ENCODE data around the gene DUSP3. TPM values are rescaled to one million over a fixed set of nuclear protein-coding genes. Genes with fewer than 3 reads are reported as not detected.

DUSP3 gene
- total RNA-seq, 2 experiments from 2014 or later, result 9.0 to 9.8 TPM

- Histone ChIP-seq H4K20me1 (ENCODE audit: insufficient read depth, low read length) (no peaks in the 10 kb centered on the region), H3K4me3 (ENCODE audit: low read depth, low read length, poor library complexity, severe bottlenecking) (peak overlapping the region; percentile 96), H3K36me3 (ENCODE audit: insufficient read depth, low read length) (no peaks in the 10 kb centered on the region), H3K9me3 (ENCODE audit: low read length) (no peaks in the 10 kb centered on the region), H3K27ac (ENCODE audit: low read depth, low read length, poor library complexity, severe bottlenecking) (no peak overlapping the region), H3K9me2 (ENCODE audit: insufficient read depth, low read length) (no peaks in the 10 kb centered on the region), H2AFZ (ENCODE audit: low read length) (peak overlapping the region; percentile 93), H3K4me2 (ENCODE audit: low read length) (peak overlapping the region; percentile 99), H3K4me1 (ENCODE audit: insufficient read depth, low read length, poor library complexity, severe bottlenecking) (peaks cover 13% of the 10 kb centered on the region), H3K79me2 (ENCODE audit: insufficient read depth, low read depth, low read length) (no peaks in the 10 kb centered on the region)
- CTCF ChIA-PET (ENCODE audit: unreplicated experiment), result no interaction called here
- DNase-seq (ENCODE audit: low spot score), result no peak
- intact Hi-C loops (cut with micrococcal nuclease; ENCODE audit: unreplicated experiment), result no loop called here
- POLR2A ChIA-PET, result no interaction called here
- TF ChIP-seq CTCF (conservative IDR thresholded peaks at IDR 0.05; ENCODE audit: low read length) (peak; percentile 45; the same call in 1 of the 2 replicates), EZH2phosphoT487 (IDR thresholded peaks at IDR 0.05; ENCODE audit: borderline replicate concordance, low read depth, low read length) (no peak)
- BruUV-seq (replicated peaks), result no TSS peak
These were observed 658 bp upstream of the DUSP3 start for GRCh38 chr17:43779145-43780125.

- Histone ChIP-seq H3K36me3 (ENCODE audit: insufficient read depth, low read length) (no peaks in the 10 kb centered on the region), H3K9me3 (ENCODE audit: low read length) (no peaks in the 10 kb centered on the region), H3K4me1 (ENCODE audit: insufficient read depth, low read length, poor library complexity, severe bottlenecking) (peaks cover 11% of the 10 kb centered on the region), H3K79me2 (ENCODE audit: insufficient read depth, low read depth, low read length) (no peaks in the 10 kb centered on the region), H3K9me2 (ENCODE audit: insufficient read depth, low read length) (no peaks in the 10 kb centered on the region), H4K20me1 (ENCODE audit: insufficient read depth, low read length) (no peaks in the 10 kb centered on the region), H3K4me2 (ENCODE audit: low read length) (no peak overlapping the region), H3K4me3 (ENCODE audit: low read depth, low read length, poor library complexity, severe bottlenecking) (no peak overlapping the region), H3K27ac (ENCODE audit: low read depth, low read length, poor library complexity, severe bottlenecking) (no peak overlapping the region), H2AFZ (ENCODE audit: low read length) (no peak overlapping the region)
- ChIA-PET POLR2A (no interaction called here), CTCF (ENCODE audit: unreplicated experiment) (interaction anchor here (1.2 kb wide), 1 partner anchor 9 kb away, joined by 4 read pairs; no protein-coding TSS in a partner anchor)
- TF ChIP-seq EZH2phosphoT487 (IDR thresholded peaks at IDR 0.05; ENCODE audit: borderline replicate concordance, low read depth, low read length), result no peak
- no peak for DNase-seq (ENCODE audit: low spot score)
- BruUV-seq (replicated peaks), result no TSS peak
- intact Hi-C loops (cut with micrococcal nuclease; ENCODE audit: unreplicated experiment), result no loop called here
These were observed 4.2 kb downstream of the DUSP3 start for GRCh38 chr17:43774304-43775250.

- Histone ChIP-seq H4K20me1 (ENCODE audit: insufficient read depth, low read length) (no peaks in the 10 kb centered on the region), H2AFZ (ENCODE audit: low read length) (no peak overlapping the region), H3K9me2 (ENCODE audit: insufficient read depth, low read length) (no peaks in the 10 kb centered on the region), H3K27ac (ENCODE audit: low read depth, low read length, poor library complexity, severe bottlenecking) (no peak overlapping the region), H3K4me3 (ENCODE audit: low read depth, low read length, poor library complexity, severe bottlenecking) (no peak overlapping the region), H3K4me2 (ENCODE audit: low read length) (no peak overlapping the region), H3K9me3 (ENCODE audit: low read length) (no peaks in the 10 kb centered on the region), H3K4me1 (ENCODE audit: insufficient read depth, low read length, poor library complexity, severe bottlenecking) (peaks cover 10% of the 10 kb centered on the region), H3K36me3 (ENCODE audit: insufficient read depth, low read length) (no peaks in the 10 kb centered on the region), H3K79me2 (ENCODE audit: insufficient read depth, low read depth, low read length) (no peaks in the 10 kb centered on the region)
- intact Hi-C loops (cut with micrococcal nuclease; ENCODE audit: unreplicated experiment), result no loop called here
- TF ChIP-seq EZH2phosphoT487 (IDR thresholded peaks at IDR 0.05; ENCODE audit: borderline replicate concordance, low read depth, low read length) (no peak), CTCF (conservative IDR thresholded peaks at IDR 0.05; ENCODE audit: low read length) (no peak)
- DNase-seq (ENCODE audit: low spot score), result no peak
- CTCF ChIA-PET (ENCODE audit: unreplicated experiment), result no interaction called here
- BruUV-seq (replicated peaks), result no TSS peak
- POLR2A ChIA-PET, result no interaction called here
These were observed 5.7 kb downstream of the DUSP3 start for GRCh38 chr17:43772877-43773648.
